Calu3 (cell line): ENCODE measurements around the gene IFI16. TPM values are rescaled to one million over a fixed set of nuclear protein-coding genes. Genes with fewer than 3 reads are reported as not detected.

Experiments
- BruUV-seq: library from RNA; stranded (reverse); fragments of 400-500 nt; replicated peaks from 2 replicates; lab custom pipeline; 2021; lab: Mats Ljungman, UMichigan
- CTCF ChIA-PET: fragments of 300-600 bp; sonication (Branson Sonifier 250); formaldehyde crosslinking; loops from one replicate; lab custom pipeline; 2022; ENCODE audit warnings: antibody characterized with exemption; lab: Charles Lee
- DNase-seq: peaks from one replicate; pipeline ENCODE4 v3.0.0; 2022
- H3K27ac Mint-ChIP-seq: one replicate; pipeline ENCODE4 v1.8.0; 2022; ENCODE audit warnings: mixed read lengths; ENCODE audit not compliant: unreplicated experiment
- H3K27me3 Mint-ChIP-seq: one replicate; pipeline ENCODE4 v1.8.0; 2022; ENCODE audit warnings: mixed read lengths; ENCODE audit not compliant: unreplicated experiment
- H3K36me3 Mint-ChIP-seq: one replicate; pipeline ENCODE4 v1.8.0; 2022; ENCODE audit warnings: mild to moderate bottlenecking, moderate library complexity, mixed read lengths; ENCODE audit not compliant: insufficient read depth, unreplicated experiment
- H3K4me1 Mint-ChIP-seq: one replicate; pipeline ENCODE4 v1.8.0; 2022; ENCODE audit warnings: mild to moderate bottlenecking, low read depth, mixed read lengths; ENCODE audit not compliant: unreplicated experiment
- H3K4me3 Mint-ChIP-seq: one replicate; pipeline ENCODE4 v1.8.0; 2022; ENCODE audit warnings: mild to moderate bottlenecking, low read depth, moderate library complexity, mixed read lengths; ENCODE audit not compliant: unreplicated experiment
- H3K9me3 Mint-ChIP-seq: one replicate; pipeline ENCODE4 v1.8.0; 2022; ENCODE audit warnings: low read depth, mixed read lengths; ENCODE audit not compliant: unreplicated experiment
- CTCF ChIP-seq: fragments of 200-600 bp; IDR thresholded peaks from one replicate; pipeline ENCODE4 v1.8.0; 2022; ENCODE audit warnings: antibody characterized with exemption; ENCODE audit not compliant: unreplicated experiment
- intact Hi-C: fragments of 100-400 bp; cut with micrococcal nuclease; formaldehyde crosslinking; loops from one replicate; pipeline ENCODE4 v1.10.0; 2022; ENCODE audit not compliant: unreplicated experiment
- total RNA-seq: library from RNA; stranded (reverse); gene quantifications from 2 replicates; pipeline ENCODE4 v1.2.3, GENCODE V29; 2022

Gene IFI16
- total RNA-seq, 1 experiment from 2014 or later = 52.8 TPM

GRCh38 chr1:158969855-158970254 is 39.9 kb upstream of the IFI16 start:
- TF ChIP-seq CTCF = no peak
- intact Hi-C loops = no loop called here
- no peak overlapping the region for H3K27ac Mint-ChIP-seq
- H3K36me3 Mint-ChIP-seq = no peaks in the 10 kb centered on the region
- no peak for DNase-seq
- CTCF ChIA-PET = no interaction called here
- H3K9me3 Mint-ChIP-seq = no peaks in the 10 kb centered on the region
- BruUV-seq = no TSS peak
- H3K4me3 Mint-ChIP-seq = no peak overlapping the region
- peaks cover 19% of the 10 kb centered on the region for H3K27me3 Mint-ChIP-seq
- H3K4me1 Mint-ChIP-seq = no peaks in the 10 kb centered on the region

- Mint-ChIP-seq H3K36me3 (no peaks in the 10 kb centered on the region), H3K9me3 (no peaks in the 10 kb centered on the region), H3K27me3 (peaks cover 17% of the 10 kb centered on the region), H3K27ac (no peak overlapping the region), H3K4me1 (no peaks in the 10 kb centered on the region), H3K4me3 (no peak overlapping the region)
- BruUV-seq = no TSS peak
- TF ChIP-seq CTCF = no peak
- no peak for DNase-seq
- intact Hi-C loops = no loop called here
- CTCF ChIA-PET = no interaction called here
These were observed 36.9 kb upstream of the IFI16 start for GRCh38 chr1:158972841-158973240.

GRCh38 chr1:158976219-158976618 is 33.5 kb upstream of the IFI16 start:
- CTCF ChIA-PET = no interaction called here
- no TSS peak for BruUV-seq
- Mint-ChIP-seq H3K27me3 (peaks cover 17% of the 10 kb centered on the region), H3K9me3 (no peaks in the 10 kb centered on the region), H3K27ac (no peak overlapping the region), H3K4me1 (no peaks in the 10 kb centered on the region), H3K4me3 (no peak overlapping the region), H3K36me3 (no peaks in the 10 kb centered on the region)
- DNase-seq = no peak
- TF ChIP-seq CTCF = no peak
- intact Hi-C loops = no loop called here

- peaks cover 14% of the 10 kb centered on the region for H3K9me3 Mint-ChIP-seq
- H3K27me3 Mint-ChIP-seq = peaks cover 17% of the 10 kb centered on the region
- no peaks in the 10 kb centered on the region for H3K4me1 Mint-ChIP-seq
- intact Hi-C loops = no loop called here
- no TSS peak for BruUV-seq
- H3K36me3 Mint-ChIP-seq = no peaks in the 10 kb centered on the region
- CTCF ChIA-PET = no interaction called here
- no peak overlapping the region for H3K27ac Mint-ChIP-seq
- TF ChIP-seq CTCF = no peak
- H3K4me3 Mint-ChIP-seq = no peak overlapping the region
- no peak for DNase-seq
These were observed 31.0 kb upstream of the IFI16 start for GRCh38 chr1:158978730-158979129.
